HG03558 (cell line): ENCODE measurements around the gene GSTA4.

Source experiments
- ATAC-seq: cut with Tn5 transposase; IDR thresholded peaks from one replicate; pipeline ENCODE4 v1.9.1; 2021; ENCODE audit warnings: moderate number of reproducible peaks; ENCODE audit not compliant: unreplicated experiment; ENCODE audit errors: extremely low read depth

GSTA4 gene

DNA sequence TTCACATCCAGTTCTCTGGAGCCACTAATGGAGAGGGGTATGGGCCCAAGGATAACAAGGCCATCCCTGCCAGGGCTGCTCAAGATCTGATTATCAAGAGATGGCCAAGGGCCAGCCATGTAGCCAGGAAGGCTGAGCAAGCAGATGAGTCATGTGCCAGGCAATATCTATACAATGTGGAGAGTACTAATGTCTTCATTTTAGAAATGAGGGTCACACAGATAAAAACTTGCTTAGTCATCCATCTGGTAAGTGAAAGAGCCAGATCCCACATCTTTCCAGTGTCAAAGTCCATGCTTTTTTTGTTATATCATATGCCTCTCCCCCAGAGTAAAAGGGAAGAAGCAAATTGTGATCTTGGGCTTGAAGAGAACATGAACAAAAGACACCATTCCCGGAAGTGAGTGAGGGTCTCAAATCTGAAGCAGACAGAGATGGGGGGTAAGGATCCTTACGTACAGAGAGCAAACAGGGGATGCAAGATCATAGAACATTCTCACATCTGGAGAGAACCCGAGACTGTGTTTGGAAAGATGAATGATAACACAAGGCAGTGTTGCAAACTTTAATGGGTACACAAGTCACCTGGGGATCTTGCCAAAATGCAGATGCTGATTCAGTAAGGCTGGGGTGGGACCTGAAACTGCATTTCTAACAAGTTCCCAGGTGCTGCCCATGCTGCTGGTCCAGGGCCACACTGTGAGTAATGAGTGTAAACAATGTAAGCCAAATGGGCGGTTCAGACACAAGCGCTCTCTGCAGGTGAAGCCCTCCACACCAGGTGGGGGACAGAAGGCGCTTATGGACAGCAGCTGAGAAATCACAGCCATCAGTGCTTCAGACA, 65.5 kb downstream of the GSTA4 start:
- ATAC-seq = no peak
